SK-N-SH (cell line): ENCODE data around the gene TPD52L2.

Experiments used
- CHD2 ChIP-seq: fragments of 150-350 bp; IDR thresholded peaks from 2 replicates; pipeline ENCODE4 v1.6.1; 2018; ENCODE audit warnings: low read length; ENCODE audit not compliant: partially characterized antibody
- CTCF ChIP-seq: fragments of 200-600 bp; sonication (generic); IDR thresholded peaks from 2 replicates; pipeline ENCODE4 v1.6.1; 2017; ENCODE audit warnings: antibody characterized with exemption, mild to moderate bottlenecking, moderate library complexity
- EP300 ChIP-seq, 2 experiments: IDR thresholded peaks; 2 replicates each; pipeline versions ENCODE4 v1.4.0 to v1.6.1; 2012; ENCODE audit warnings: borderline replicate concordance in 1 of 2, low read depth in 1 of 2, low read length in 1 of 2
- GATA2 ChIP-seq: sonication (generic); formaldehyde crosslinking; IDR thresholded peaks from 2 replicates; pipeline ENCODE4 v1.5.0; 2020; ENCODE audit warnings: mild to moderate bottlenecking, missing genetic modification reagents
- NRF1 ChIP-seq: IDR thresholded peaks from 2 replicates; pipeline ENCODE4 v1.6.1; 2012; ENCODE audit warnings: low read depth, mild to moderate bottlenecking, low read length
- PBX3 ChIP-seq: IDR thresholded peaks from 2 replicates; pipeline ENCODE4; 2012
- RCOR1 ChIP-seq: fragments of 150-350 bp; IDR thresholded peaks from 2 replicates; pipeline ENCODE4 v1.6.1; 2017; ENCODE audit warnings: antibody characterized with exemption, low read length
- RFX5 ChIP-seq: IDR thresholded peaks from 2 replicates; pipeline ENCODE4 v1.6.1; 2012; ENCODE audit warnings: mild to moderate bottlenecking, improper control_type of control experiment, low read length
- ZBTB33 ChIP-seq: IDR thresholded peaks from 2 replicates; pipeline ENCODE4 v1.4.0; 2012; ENCODE audit warnings: low read depth, borderline replicate concordance

GRCh38 chr20:63829945-63830835, 34.9 kb upstream of the TPD52L2 start:
- TF ChIP-seq EP300 (IDR thresholded peaks at IDR 0.05; ENCODE audit: borderline replicate concordance in 1 of 2, low read depth in 1 of 2, low read length in 1 of 2) (no peak), NRF1 (no peak), CTCF (no peak), ZBTB33 (no peak), PBX3 (no peak), GATA2 (CRISPR knock-in tag) (no peak), CHD2 (no peak), RFX5 (no peak), RCOR1 (no peak)
